ENCODE data around the gene KIF18B.

KIF18B gene

GRCh38 chr17:44915862-44916780 is 31.5 kb downstream of the KIF18B start:
- no peak for DNase-seq

- DNase-seq: no peak
Observed at GRCh38 chr17:44915321-44915726, 32.2 kb downstream of the KIF18B start, which contains the start of gene GFAP. Gene GFAP (minus strand): TSS chr17:44915500. CDS start chr17:44915486, 14 bp downstream.

GRCh38 chr17:44914698-44915271 is 32.8 kb downstream of the KIF18B start:
- no peak for DNase-seq

GRCh38 chr17:44914148-44914547 is 33.4 kb downstream of the KIF18B start:
- DNase-seq: peak; percentile 8

- no peak for DNase-seq
Observed at GRCh38 chr17:44913676-44914075, 33.9 kb downstream of the KIF18B start.

GRCh38 chr17:44912763-44913544 is 34.6 kb downstream of the KIF18B start:
- DNase-seq: no peak

GRCh38 chr17:44911133-44912001 is 36.2 kb downstream of the KIF18B start:
- peak; percentile 15 for DNase-seq

- no peak for DNase-seq
Observed at GRCh38 chr17:44910231-44911106, 37.1 kb downstream of the KIF18B start.

- no peak for DNase-seq
Observed at GRCh38 chr17:44909681-44910144, 37.9 kb downstream of the KIF18B start.

- DNase-seq: no peak
Observed at GRCh38 chr17:44908761-44909326, 38.7 kb downstream of the KIF18B start.

- no peak for DNase-seq
Observed at GRCh38 chr17:44907729-44908470, 39.7 kb downstream of the KIF18B start.

- DNase-seq: no peak
Observed at GRCh38 chr17:44906763-44907728, 40.5 kb downstream of the KIF18B start.

- DNase-seq: no peak
Observed at GRCh38 chr17:44906010-44906646, 41.4 kb downstream of the KIF18B start.

GRCh38 chr17:44905006-44906000 is 42.3 kb downstream of the KIF18B start:
- DNase-seq: no peak

- no peak for DNase-seq
Observed at GRCh38 chr17:44904001-44904984, 43.3 kb downstream of the KIF18B start.

Data from NCI-H345 (cell line).